GM23338 (cell line): ENCODE data around the gene AP1M2. TPM values are rescaled to one million over a fixed set of nuclear protein-coding genes. Genes with fewer than 3 reads are reported as not detected.

ENCODE experiments used
- ATAC-seq: fragments of 200-7000 bp; cut with Tn5 transposase; 3 replicates; pipeline ENCODE4 v1.9.1; 2020
- DNase-seq: peaks from one replicate; pipeline ENCODE4 v3.0.0-alpha.2; 2015; ENCODE audit warnings: low spot score
- H2AFZ ChIP-seq: fragments of 200-600 bp; sonication (generic); 2 replicates; pipeline ENCODE4 v1.8.0; 2016; ENCODE audit warnings: antibody characterized with exemption, mild to moderate bottlenecking, moderate library complexity
- H3F3A ChIP-seq: fragments of 200-600 bp; sonication (generic); replicated peaks from 2 replicates; pipeline ENCODE4 v1.8.0; 2017; ENCODE audit warnings: antibody characterized with exemption, mixed run types, low read depth
- H3K27ac ChIP-seq: fragments of 200-600 bp; sonication (generic); 2 replicates; pipeline ENCODE4 v1.6.1; 2016; ENCODE audit warnings: low read depth
- H3K27me3 ChIP-seq: fragments of 200-600 bp; sonication (generic); 2 replicates; pipeline ENCODE4 v1.8.0; 2016; ENCODE audit warnings: mild to moderate bottlenecking, mixed run types, moderate library complexity; ENCODE audit not compliant: insufficient read depth
- H3K36me3 ChIP-seq: fragments of 200-600 bp; sonication (generic); 2 replicates; pipeline ENCODE4 v1.8.0; 2016; ENCODE audit warnings: mild to moderate bottlenecking; ENCODE audit not compliant: insufficient read depth
- H3K4me1 ChIP-seq: fragments of 200-600 bp; sonication (generic); 2 replicates; pipeline ENCODE4 v1.8.0; 2016; ENCODE audit warnings: mild to moderate bottlenecking, moderate library complexity; ENCODE audit not compliant: insufficient read depth
- H3K4me2 ChIP-seq: fragments of 200-600 bp; sonication (generic); 2 replicates; pipeline ENCODE4 v1.7.1; 2017; ENCODE audit warnings: mixed run types
- H3K4me3 ChIP-seq: fragments of 200-600 bp; sonication (generic); 2 replicates; pipeline ENCODE4 v1.6.1; 2016; ENCODE audit warnings: mixed run types
- H3K79me2 ChIP-seq: fragments of 200-600 bp; sonication (generic); replicated peaks from 2 replicates; pipeline ENCODE4 v1.8.0; 2017; ENCODE audit warnings: mild to moderate bottlenecking; ENCODE audit not compliant: insufficient read depth
- H3K9me2 ChIP-seq: fragments of 200-600 bp; sonication (generic); 2 replicates; pipeline ENCODE4 v1.8.0; 2017; ENCODE audit not compliant: insufficient read depth
- H4K20me1 ChIP-seq: fragments of 200-600 bp; sonication (generic); replicated peaks from 2 replicates; pipeline ENCODE4 v1.8.0; 2017; ENCODE audit warnings: mild to moderate bottlenecking; ENCODE audit not compliant: insufficient read depth
- H3K27ac Mint-ChIP-seq: 2 replicates; pipeline ENCODE4 v1.8.0; 2020; ENCODE audit warnings: inconsistent platforms, mild to moderate bottlenecking, moderate library complexity, mixed read lengths
- H3K27me3 Mint-ChIP-seq: 3 replicates; pipeline ENCODE4 v1.8.0; 2022; ENCODE audit warnings: low read depth, mild to moderate bottlenecking, moderate library complexity, mixed read lengths, inconsistent platforms; ENCODE audit not compliant: insufficient read depth, poor library complexity
- H3K36me3 Mint-ChIP-seq: 3 replicates; pipeline ENCODE4 v1.8.0; 2021; ENCODE audit warnings: low read depth, mild to moderate bottlenecking, inconsistent platforms, moderate library complexity, mixed read lengths
- H3K4me1 Mint-ChIP-seq: 3 replicates; pipeline ENCODE4 v1.8.0; 2020; ENCODE audit warnings: mild to moderate bottlenecking, inconsistent platforms, mixed read lengths
- H3K4me3 Mint-ChIP-seq: 3 replicates; pipeline ENCODE4 v1.8.0; 2021; ENCODE audit warnings: moderate library complexity, mild to moderate bottlenecking, inconsistent platforms, mixed read lengths
- H3K9me3 Mint-ChIP-seq: 3 replicates; pipeline ENCODE4 v1.8.0; 2020; ENCODE audit warnings: moderate library complexity, mild to moderate bottlenecking, inconsistent platforms, mixed read lengths
- CREB1 ChIP-seq: fragments of 250-450 bp; sonication (Bioruptor Pico); IDR thresholded peaks from 2 replicates; pipeline ENCODE4 v1.5.0; 2020; ENCODE audit warnings: low read depth, mild to moderate bottlenecking, moderate library complexity
- CTCF ChIP-seq, 2 experiments: fragments of 200-600 bp in 1 of 2; sonication (generic) in 1 of 2; conservative IDR thresholded peaks; 2 replicates each; pipeline versions ENCODE4 v1.5.1 to v1.6.1; 2016 to 2017; ENCODE audit warnings: antibody characterized with exemption in 2 of 2, low read depth in 2 of 2, mild to moderate bottlenecking in 2 of 2, moderate library complexity in 1 of 2
- ETS1 ChIP-seq: IDR thresholded peaks from 2 replicates; pipeline ENCODE4 v1.6.1; 2016; ENCODE audit warnings: antibody characterized with exemption
- EZH2 ChIP-seq: fragments of 200-600 bp; sonication (generic); IDR thresholded peaks from one replicate; pipeline ENCODE4 v1.8.0; 2017; ENCODE audit warnings: antibody characterized with exemption, mild to moderate bottlenecking, low read depth; ENCODE audit not compliant: unreplicated experiment
- EZH2phosphoT487 ChIP-seq: fragments of 200-600 bp; sonication (generic); IDR thresholded peaks from one replicate; pipeline ENCODE4 v1.8.1; 2018; ENCODE audit warnings: antibody characterized with exemption; ENCODE audit not compliant: unreplicated experiment
- JUNB ChIP-seq: IDR thresholded peaks from one replicate; pipeline ENCODE4 v1.6.1; 2016; ENCODE audit warnings: antibody characterized with exemption; ENCODE audit not compliant: unreplicated experiment
- NANOG ChIP-seq: IDR thresholded peaks from 2 replicates; pipeline ENCODE4 v1.6.1; 2016; ENCODE audit warnings: antibody characterized with exemption, borderline replicate concordance
- POLR2AphosphoS5 ChIP-seq: IDR thresholded peaks from 2 replicates; pipeline ENCODE4 v1.6.1; 2016; ENCODE audit warnings: antibody characterized with exemption, low read depth
- STAT1 ChIP-seq: IDR thresholded peaks from one replicate; pipeline ENCODE4 v1.6.1; 2016; ENCODE audit warnings: antibody characterized with exemption; ENCODE audit not compliant: unreplicated experiment
- ZNF114 ChIP-seq: fragments of 250-450 bp; sonication (Bioruptor Pico); IDR thresholded peaks from 2 replicates; pipeline ENCODE4 v1.5.0; 2020; ENCODE audit warnings: mild to moderate bottlenecking, moderate library complexity
- ZNF331 ChIP-seq: fragments of 250-450 bp; sonication (Bioruptor Pico); IDR thresholded peaks from 2 replicates; pipeline ENCODE4 v1.5.0; 2020; ENCODE audit warnings: low read depth, mild to moderate bottlenecking, moderate library complexity
- ZNF462 ChIP-seq: fragments of 250-450 bp; sonication (Bioruptor Pico); IDR thresholded peaks from 2 replicates; pipeline ENCODE4 v1.5.0; 2020; ENCODE audit warnings: mild to moderate bottlenecking, moderate library complexity
- polyA plus RNA-seq: library from polyadenylated mRNA; unstranded; fragments of >200 nt; fragmentation: Nextera tagmentation; extraction: Ambion mirVana; gene quantifications from 2 replicates; pipeline ENCODE4 v1.2.1, GENCODE V29; 2016
- total RNA-seq: library from RNA; depleted of rRNA; stranded (reverse); fragments of >200 nt; shearing (Covaris generic); gene quantifications from 2 replicates; pipeline ENCODE4 v1.2.3, GENCODE V29; 2014
- TF ChIP-seq, protein P1 (sequence below): IDR thresholded peaks from one replicate; pipeline ENCODE4 v1.6.1; 2018; ENCODE audit warnings: antibody characterized with exemption; ENCODE audit not compliant: unreplicated experiment

Gene AP1M2
- total and polyA plus RNA-seq, 2 experiments from 2014 or later = 128 to 165 TPM

DNA sequence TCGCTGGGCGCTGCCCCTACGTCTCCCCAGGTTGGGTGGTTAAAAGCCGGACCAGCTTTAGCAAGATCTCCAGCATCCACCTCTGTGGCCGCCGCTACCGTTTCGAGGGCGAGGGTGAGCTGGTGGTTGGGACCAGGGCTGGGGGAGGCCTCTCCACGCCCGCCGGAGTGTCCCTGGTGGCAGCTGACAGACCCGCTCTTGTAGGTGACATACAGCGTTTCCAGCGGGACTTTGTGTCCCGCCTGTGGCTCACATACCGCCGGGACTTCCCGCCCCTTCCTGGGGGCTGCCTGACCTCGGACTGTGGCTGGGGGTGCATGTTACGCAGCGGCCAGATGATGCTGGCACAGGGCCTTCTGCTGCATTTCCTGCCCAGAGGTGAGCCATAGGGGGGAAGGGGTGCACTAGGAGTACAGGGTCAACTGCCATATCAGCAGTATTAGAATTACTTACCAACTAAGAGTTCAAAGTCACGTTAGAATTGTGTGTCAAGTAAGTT is 42.3 kb downstream of the AP1M2 start:
- Histone ChIP-seq H3K4me1 (no peaks in the 10 kb centered on the region; the same call in 1 of the 2 replicates), H3K27ac (no peak overlapping the region), H3K4me3 (peak overlapping the region; percentile 85), H2AFZ (no peak overlapping the region), H3F3A (0 out of 2 replicates have a peak, but pooled peaks cover 12% of the 10 kb centered on the region), H3K79me2 (peaks cover 17% of the 10 kb centered on the region), H3K4me2 (peak overlapping the region; percentile 82), H4K20me1 (peaks cover 3% of the 10 kb centered on the region; the same call in 1 of the 2 replicates), H3K27me3 (no peaks in the 10 kb centered on the region), H3K9me2 (no peaks in the 10 kb centered on the region), H3K36me3 (0 out of 2 replicates have a peak, but pooled peaks cover 3% of the 10 kb centered on the region)
- peaks cover 24% of the 10 kb centered on the region for H3K36me3 Mint-ChIP-seq
- ATAC-seq (no peak), DNase-seq (peak; percentile 29)
- TF ChIP-seq ZNF114 (CRISPR knock-in tag) (no peak), ZNF462 (CRISPR knock-in tag) (no peak), ETS1 (no peak), CREB1 (CRISPR knock-in tag) (no peak), CTCF (conservative IDR thresholded peaks at IDR 0.05; ENCODE audit: low read depth in 2 of 2) (no peak), ZNF331 (no peak), EZH2 (no peak), JUNB (no peak), STAT1 (no peak), NANOG (no peak), POLR2AphosphoS5 (no peak), EZH2phosphoT487 (no peak)
- TF ChIP-seq, protein P1, sequence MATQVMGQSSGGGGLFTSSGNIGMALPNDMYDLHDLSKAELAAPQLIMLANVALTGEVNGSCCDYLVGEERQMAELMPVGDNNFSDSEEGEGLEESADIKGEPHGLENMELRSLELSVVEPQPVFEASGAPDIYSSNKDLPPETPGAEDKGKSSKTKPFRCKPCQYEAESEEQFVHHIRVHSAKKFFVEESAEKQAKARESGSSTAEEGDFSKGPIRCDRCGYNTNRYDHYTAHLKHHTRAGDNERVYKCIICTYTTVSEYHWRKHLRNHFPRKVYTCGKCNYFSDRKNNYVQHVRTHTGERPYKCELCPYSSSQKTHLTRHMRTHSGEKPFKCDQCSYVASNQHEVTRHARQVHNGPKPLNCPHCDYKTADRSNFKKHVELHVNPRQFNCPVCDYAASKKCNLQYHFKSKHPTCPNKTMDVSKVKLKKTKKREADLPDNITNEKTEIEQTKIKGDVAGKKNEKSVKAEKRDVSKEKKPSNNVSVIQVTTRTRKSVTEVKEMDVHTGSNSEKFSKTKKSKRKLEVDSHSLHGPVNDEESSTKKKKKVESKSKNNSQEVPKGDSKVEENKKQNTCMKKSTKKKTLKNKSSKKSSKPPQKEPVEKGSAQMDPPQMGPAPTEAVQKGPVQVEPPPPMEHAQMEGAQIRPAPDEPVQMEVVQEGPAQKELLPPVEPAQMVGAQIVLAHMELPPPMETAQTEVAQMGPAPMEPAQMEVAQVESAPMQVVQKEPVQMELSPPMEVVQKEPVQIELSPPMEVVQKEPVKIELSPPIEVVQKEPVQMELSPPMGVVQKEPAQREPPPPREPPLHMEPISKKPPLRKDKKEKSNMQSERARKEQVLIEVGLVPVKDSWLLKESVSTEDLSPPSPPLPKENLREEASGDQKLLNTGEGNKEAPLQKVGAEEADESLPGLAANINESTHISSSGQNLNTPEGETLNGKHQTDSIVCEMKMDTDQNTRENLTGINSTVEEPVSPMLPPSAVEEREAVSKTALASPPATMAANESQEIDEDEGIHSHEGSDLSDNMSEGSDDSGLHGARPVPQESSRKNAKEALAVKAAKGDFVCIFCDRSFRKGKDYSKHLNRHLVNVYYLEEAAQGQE = no peak
- H3K9me3 Mint-ChIP-seq = no peaks in the 10 kb centered on the region
- peak overlapping the region; percentile 87 for H3K4me3 Mint-ChIP-seq
- peaks cover 6% of the 10 kb centered on the region for H3K27me3 Mint-ChIP-seq
- H3K4me1 Mint-ChIP-seq = no peaks in the 10 kb centered on the region
- no peak overlapping the region for H3K27ac Mint-ChIP-seq
